Stomach smooth muscle (tissue), 2 donors: ENCODE results near the gene RNF7.

ENCODE experiments used
- H3K27ac ChIP-seq: one replicate; pipeline ENCODE4 v1.7.0; 2013; ENCODE audit warnings: mild to moderate bottlenecking, low read length, inconsistent platforms
- H3K27me3 ChIP-seq, 2 donors: one replicate each; pipeline ENCODE4 v1.7.0; 2013; ENCODE audit warnings: low read length in 2 of 2; ENCODE audit not compliant: insufficient read depth in 2 of 2, control insufficient read depth in 1 of 2
- H3K36me3 ChIP-seq, 2 donors: one replicate each; pipeline ENCODE4 v1.7.0; 2013; ENCODE audit warnings: low read length in 2 of 2; ENCODE audit not compliant: control insufficient read depth in 2 of 2, insufficient read depth in 2 of 2
- H3K4me1 ChIP-seq: one replicate; pipeline ENCODE4 v1.7.0; 2013; ENCODE audit warnings: low read length; ENCODE audit not compliant: control insufficient read depth, insufficient read depth
- H3K4me3 ChIP-seq, 2 donors: one replicate each; pipeline ENCODE4 v1.7.0; 2013; ENCODE audit warnings: low read length in 2 of 2
- H3K9ac ChIP-seq, 2 donors: one replicate each; pipeline ENCODE4 v1.7.0; 2013; ENCODE audit warnings: low read length in 2 of 2, mild to moderate bottlenecking in 1 of 2
- H3K9me3 ChIP-seq, 2 donors: one replicate each; pipeline ENCODE4 v1.7.0; 2013; ENCODE audit warnings: low read length in 2 of 2; ENCODE audit not compliant: control insufficient read depth in 2 of 2
- donor health status: healthy.
- donor health status: Pancreatic carcinoma.

RNF7 gene

GRCh38 chr3:141795276-141795675 lies 57.2 kb downstream of the RNF7 start:
- no peak overlapping the region for H3K27ac ChIP-seq

DNA sequence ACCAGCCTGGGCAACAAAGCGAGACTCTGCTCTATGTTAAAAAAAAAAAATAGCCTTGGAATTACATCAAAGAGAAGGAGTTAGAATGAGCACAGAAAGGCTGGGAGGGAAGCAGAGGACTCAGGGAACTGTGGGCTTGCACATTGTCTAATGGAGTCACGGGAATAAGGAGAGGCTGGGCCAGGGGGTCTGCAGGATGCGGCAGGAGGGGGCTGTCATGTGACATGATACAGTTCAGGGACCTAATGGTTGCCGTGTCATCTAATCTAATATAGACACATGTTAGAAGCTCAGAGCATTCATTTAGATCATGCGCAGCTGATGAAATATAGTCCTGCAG lies 57.6 kb downstream of the RNF7 start:
- Histone ChIP-seq H3K4me1 (peaks cover 24% of the 10 kb centered on the region), H3K4me3 (no peak overlapping the region), H3K27ac (no peak overlapping the region), H3K36me3 (no peaks in the 10 kb centered on the region), H3K9me3 (no peaks in the 10 kb centered on the region), H3K27me3 (no peaks in the 10 kb centered on the region), H3K9ac (no peak overlapping the region)

More at GRCh38 chr3:141795276-141795675, 57.2 kb downstream of the RNF7 start:
- Histone ChIP-seq H3K9me3 (no peaks in the 10 kb centered on the region), H3K4me3 (no peak overlapping the region), H3K27me3 (no peaks in the 10 kb centered on the region), H3K36me3 (no peaks in the 10 kb centered on the region), H3K4me1 (peaks cover 24% of the 10 kb centered on the region), H3K9ac (no peak overlapping the region)

GRCh38 chr3:141796081-141796888 lies 58.2 kb downstream of the RNF7 start:
- Histone ChIP-seq H3K9me3 (no peaks in the 10 kb centered on the region), H3K9ac (peak overlapping the region in 1 of 2 donors; percentile 13)

More at GRCh38 chr3:141796081-141796888, 58.2 kb downstream of the RNF7 start:
- H3K36me3 ChIP-seq, result no peaks in the 10 kb centered on the region
- peak overlapping the region in 1 of 2 donors; percentile 72 for H3K4me3 ChIP-seq
- peaks cover 24% of the 10 kb centered on the region for H3K4me1 ChIP-seq
- H3K27ac ChIP-seq, result no peak overlapping the region
- H3K27me3 ChIP-seq, result no peaks in the 10 kb centered on the region
